Activated T-helper 17 cell treated with anti-CD3 and anti-CD28 coated beads, Interleukin-2, amount 50 U/mL, for 72 hours (primary cell): ENCODE measurements around the gene SLC35A3. TPM values are rescaled to one million over a fixed set of nuclear protein-coding genes. Genes with fewer than 3 reads are reported as not detected.

ENCODE experiments used
- ATAC-seq: fragments of 150-1000 bp; cut with Tn5 transposase; replicated peaks from 2 replicates; pipeline ENCODE4 v1.10.0; 2021; ENCODE audit warnings: mild to moderate bottlenecking, moderate library complexity
- H3K27ac Mint-ChIP-seq: one replicate; pipeline ENCODE4 v1.8.0; 2022; ENCODE audit warnings: mixed read lengths
- H3K27me3 Mint-ChIP-seq: one replicate; pipeline ENCODE4 v1.8.0; 2022; ENCODE audit warnings: mixed read lengths
- H3K36me3 Mint-ChIP-seq: one replicate; pipeline ENCODE4 v1.8.0; 2022; ENCODE audit warnings: low read depth, mild to moderate bottlenecking, mixed read lengths
- H3K4me1 Mint-ChIP-seq: one replicate; pipeline ENCODE4 v1.8.0; 2022; ENCODE audit warnings: mixed read lengths
- H3K4me3 Mint-ChIP-seq: one replicate; pipeline ENCODE4 v1.8.0; 2022; ENCODE audit warnings: mild to moderate bottlenecking, mixed read lengths
- H3K9me3 Mint-ChIP-seq: one replicate; pipeline ENCODE4 v1.8.0; 2022; ENCODE audit warnings: mixed read lengths
- total RNA-seq, 2 donors: library from RNA; stranded (reverse); gene quantifications; one replicate each; pipeline ENCODE4 v1.2.3, GENCODE V29; 2022

SLC35A3 gene
- total RNA-seq, 2 donors from 2014 or later, result 10.1 to 16.5 TPM

GRCh38 chr1:99992044-99992722, 22.4 kb downstream of the SLC35A3 start:
- peaks cover 66% of the 10 kb centered on the region for H3K36me3 Mint-ChIP-seq
- H3K4me3 Mint-ChIP-seq, result no peak overlapping the region
- no peaks in the 10 kb centered on the region for H3K4me1 Mint-ChIP-seq
- H3K9me3 Mint-ChIP-seq, result no peaks in the 10 kb centered on the region
- no peaks in the 10 kb centered on the region for H3K27me3 Mint-ChIP-seq
- ATAC-seq, result no peak
- no peak overlapping the region for H3K27ac Mint-ChIP-seq

DNA sequence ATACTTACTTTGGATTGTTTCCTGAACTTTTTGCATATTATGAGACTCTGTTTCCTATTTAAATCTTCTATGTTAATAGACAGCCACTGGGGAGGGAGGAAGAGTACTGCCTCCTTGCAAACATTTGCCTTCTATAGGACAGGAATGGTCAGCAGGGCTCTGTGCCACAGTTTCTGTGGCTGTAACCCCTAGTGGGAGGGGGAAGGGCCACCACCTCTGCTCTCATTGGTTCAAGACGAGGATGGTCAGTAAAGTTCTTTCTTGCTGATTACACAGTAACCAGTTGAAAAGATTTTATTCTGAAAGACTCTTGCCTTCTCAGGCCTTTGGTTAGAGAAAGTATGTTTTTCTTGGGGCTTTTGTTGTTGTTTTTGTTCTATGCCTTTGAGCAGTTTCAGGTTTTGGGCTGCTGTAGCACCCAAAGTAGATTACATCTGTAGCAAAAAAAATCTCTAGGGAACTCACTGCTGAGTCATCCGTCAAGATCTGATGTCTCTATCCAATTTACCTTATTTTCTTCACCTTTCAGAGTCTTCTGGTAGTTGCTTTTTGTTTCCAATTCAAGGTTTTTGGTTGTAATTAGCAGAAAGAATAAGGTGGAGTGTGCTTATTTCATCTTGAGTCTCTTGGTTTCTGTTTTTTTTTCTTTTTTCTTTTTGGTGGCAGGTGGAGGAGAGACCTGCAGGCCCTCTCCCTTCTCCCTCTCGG, 23.1 kb downstream of the SLC35A3 start:
- no peak overlapping the region for H3K4me3 Mint-ChIP-seq
- no peaks in the 10 kb centered on the region for H3K27me3 Mint-ChIP-seq
- H3K9me3 Mint-ChIP-seq, result no peaks in the 10 kb centered on the region
- no peaks in the 10 kb centered on the region for H3K4me1 Mint-ChIP-seq
- H3K36me3 Mint-ChIP-seq, result peaks cover 67% of the 10 kb centered on the region
- no peak overlapping the region for H3K27ac Mint-ChIP-seq
- ATAC-seq, result no peak

- no peaks in the 10 kb centered on the region for H3K9me3 Mint-ChIP-seq
- no peak overlapping the region for H3K27ac Mint-ChIP-seq
- H3K4me1 Mint-ChIP-seq, result no peaks in the 10 kb centered on the region
Measured at GRCh38 chr1:99993468-99993845, 23.7 kb downstream of the SLC35A3 start.

DNA sequence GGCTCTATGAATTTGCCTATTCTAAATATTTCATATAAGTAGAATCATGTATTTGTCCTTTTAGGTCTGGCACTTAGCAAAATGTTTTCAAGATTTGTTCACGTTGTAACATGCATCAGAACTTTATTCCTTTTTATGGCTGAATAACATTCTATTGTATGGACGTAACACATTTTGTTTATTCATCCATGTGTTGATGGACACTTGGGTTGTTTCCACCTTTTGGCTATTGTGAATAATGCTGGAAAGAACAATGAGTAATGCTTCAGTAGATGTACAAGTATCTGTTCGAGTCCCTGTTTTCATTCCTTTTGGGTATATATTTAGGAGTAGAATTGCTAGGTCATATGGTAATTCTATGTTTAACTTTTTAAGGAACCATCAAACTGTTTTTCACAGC, 24.7 kb downstream of the SLC35A3 start:
- Mint-ChIP-seq H3K4me1 (peaks cover under 1% of the 10 kb centered on the region), H3K36me3 (peaks cover 68% of the 10 kb centered on the region), H3K27me3 (no peaks in the 10 kb centered on the region), H3K27ac (no peak overlapping the region), H3K9me3 (no peaks in the 10 kb centered on the region), H3K4me3 (no peak overlapping the region)
- ATAC-seq, result no peak

More at GRCh38 chr1:99993468-99993845, 23.7 kb downstream of the SLC35A3 start:
- no peak overlapping the region for H3K4me3 Mint-ChIP-seq
- ATAC-seq, result no peak
- H3K27me3 Mint-ChIP-seq, result no peaks in the 10 kb centered on the region
- H3K36me3 Mint-ChIP-seq, result peaks cover 67% of the 10 kb centered on the region

DNA sequence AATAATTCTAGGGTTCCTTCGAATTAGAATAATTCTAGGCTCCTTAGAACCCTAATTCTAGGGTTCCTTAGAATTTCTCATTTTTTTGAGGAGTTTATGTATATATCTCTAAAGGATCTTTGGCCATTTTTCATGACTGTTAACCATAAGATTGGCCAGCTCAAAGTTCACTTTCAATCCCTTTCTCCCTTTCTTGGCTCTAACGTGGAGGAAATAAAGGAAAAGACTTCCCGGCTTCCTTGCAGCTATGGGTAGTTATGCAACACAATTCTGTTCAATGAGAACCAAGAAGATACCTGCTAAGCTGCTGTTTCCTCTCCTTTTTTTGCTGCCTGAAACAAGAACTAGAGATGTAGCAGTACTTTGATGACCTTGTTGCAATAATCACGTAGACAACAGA, 27.2 kb downstream of the SLC35A3 start:
- Mint-ChIP-seq H3K4me3 (no peak overlapping the region), H3K27me3 (no peaks in the 10 kb centered on the region), H3K27ac (no peak overlapping the region), H3K9me3 (no peaks in the 10 kb centered on the region), H3K4me1 (peaks cover 7% of the 10 kb centered on the region), H3K36me3 (peaks cover 66% of the 10 kb centered on the region)
- ATAC-seq, result no peak

DNA sequence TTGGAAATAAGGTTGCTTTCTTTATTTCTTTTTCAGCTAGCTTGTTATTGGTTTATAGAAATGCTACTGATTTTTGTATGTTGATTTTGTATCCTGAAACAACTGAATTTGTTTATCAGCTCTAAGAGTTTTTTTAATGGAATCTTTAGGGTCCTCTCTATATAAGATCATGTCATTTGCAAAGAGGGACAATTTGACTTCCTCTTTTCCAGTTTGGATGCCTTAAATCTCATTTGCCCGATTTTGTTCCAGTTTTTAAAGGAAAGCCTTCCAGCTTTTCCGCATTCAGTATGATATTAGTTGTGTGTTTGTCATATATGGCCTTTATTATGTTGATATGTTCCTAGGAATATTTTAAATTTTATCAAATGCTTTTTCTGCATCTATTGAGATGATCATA, 31.7 kb downstream of the SLC35A3 start:
- peaks cover 64% of the 10 kb centered on the region for H3K36me3 Mint-ChIP-seq
- H3K9me3 Mint-ChIP-seq, result no peaks in the 10 kb centered on the region
- H3K27me3 Mint-ChIP-seq, result no peaks in the 10 kb centered on the region
- H3K4me3 Mint-ChIP-seq, result no peak overlapping the region
- no peak overlapping the region for H3K27ac Mint-ChIP-seq
- ATAC-seq, result no peak
- peaks cover 16% of the 10 kb centered on the region for H3K4me1 Mint-ChIP-seq

DNA sequence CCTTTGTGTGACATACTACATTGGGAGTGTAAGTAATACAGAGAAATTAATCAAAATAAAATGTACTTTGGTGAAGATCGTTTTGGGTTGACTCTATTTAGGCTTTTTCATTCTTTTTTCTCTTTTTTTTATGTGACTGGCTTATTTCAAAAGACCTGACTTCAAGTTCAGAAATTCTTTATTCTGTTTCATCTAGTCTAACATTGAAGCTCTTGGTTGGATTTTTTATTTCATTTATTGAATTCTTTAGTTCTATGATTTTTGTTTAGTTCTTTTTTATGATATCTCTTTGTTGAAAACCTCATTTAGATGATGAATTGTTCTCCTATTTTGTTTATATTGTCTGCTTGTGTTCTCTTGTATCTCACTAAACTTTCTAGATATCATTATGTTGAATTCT, 35.6 kb downstream of the SLC35A3 start:
- no peaks in the 10 kb centered on the region for H3K9me3 Mint-ChIP-seq
- ATAC-seq, result no peak
- H3K4me1 Mint-ChIP-seq, result peaks cover 11% of the 10 kb centered on the region
- H3K27ac Mint-ChIP-seq, result no peak overlapping the region
- H3K27me3 Mint-ChIP-seq, result no peaks in the 10 kb centered on the region
- H3K4me3 Mint-ChIP-seq, result no peak overlapping the region
- peaks cover 69% of the 10 kb centered on the region for H3K36me3 Mint-ChIP-seq

DNA sequence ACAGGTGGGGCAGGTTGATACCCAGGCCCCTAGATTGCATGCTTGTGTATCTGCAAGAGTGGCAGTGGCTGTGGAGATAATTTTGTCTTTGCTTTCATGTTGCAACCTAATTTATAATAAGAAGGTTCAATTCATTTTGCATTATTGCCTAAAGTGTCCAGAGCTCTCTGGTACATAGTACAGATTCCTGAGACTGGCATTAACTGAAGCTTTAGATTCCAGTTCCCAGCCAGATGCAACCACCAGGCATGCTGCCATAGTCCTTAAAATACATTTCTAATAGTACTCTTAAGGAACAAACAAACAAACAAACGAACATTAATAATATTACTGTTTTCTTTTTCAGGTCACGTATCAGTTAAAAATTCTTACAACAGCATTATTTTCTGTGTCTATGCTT, 36.9 kb downstream of the SLC35A3 start:
- Mint-ChIP-seq H3K9me3 (no peaks in the 10 kb centered on the region), H3K27me3 (no peaks in the 10 kb centered on the region), H3K27ac (no peak overlapping the region), H3K4me1 (peaks cover 11% of the 10 kb centered on the region), H3K36me3 (peaks cover 58% of the 10 kb centered on the region), H3K4me3 (no peak overlapping the region)
- ATAC-seq, result no peak

DNA sequence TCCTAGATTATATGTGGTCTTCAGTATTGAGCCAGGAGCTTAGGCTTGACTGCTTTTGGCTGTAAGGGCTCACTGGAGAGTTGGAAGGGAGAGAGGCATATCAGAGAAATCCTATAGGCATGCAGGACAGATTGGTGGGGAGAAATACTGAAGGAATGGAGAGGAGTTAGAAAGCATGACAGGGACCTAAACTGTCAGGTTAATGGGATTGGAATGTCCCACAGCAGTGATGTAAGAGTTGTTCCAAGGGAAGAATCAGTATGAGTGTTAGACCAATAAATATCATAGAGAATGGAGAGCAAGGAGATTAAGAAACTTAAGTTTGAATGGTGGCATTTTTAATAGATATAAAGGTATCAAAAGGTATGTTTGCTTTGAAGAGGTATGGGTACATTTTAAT, 39.7 kb downstream of the SLC35A3 start:
- no peak overlapping the region for H3K4me3 Mint-ChIP-seq
- no peak for ATAC-seq
- H3K36me3 Mint-ChIP-seq, result peaks cover 41% of the 10 kb centered on the region
- no peaks in the 10 kb centered on the region for H3K9me3 Mint-ChIP-seq
- H3K27me3 Mint-ChIP-seq, result no peaks in the 10 kb centered on the region
- no peaks in the 10 kb centered on the region for H3K4me1 Mint-ChIP-seq
- no peak overlapping the region for H3K27ac Mint-ChIP-seq

- H3K27me3 Mint-ChIP-seq, result no peaks in the 10 kb centered on the region
- H3K4me1 Mint-ChIP-seq, result no peaks in the 10 kb centered on the region
- no peaks in the 10 kb centered on the region for H3K9me3 Mint-ChIP-seq
Measured at GRCh38 chr1:100010804-100011203, 41.0 kb downstream of the SLC35A3 start.

GRCh38 chr1:100019220-100019619, 49.4 kb downstream of the SLC35A3 start:
- H3K4me1 Mint-ChIP-seq, result no peaks in the 10 kb centered on the region
- H3K36me3 Mint-ChIP-seq, result peaks cover 45% of the 10 kb centered on the region
- no peaks in the 10 kb centered on the region for H3K9me3 Mint-ChIP-seq
- H3K27ac Mint-ChIP-seq, result no peak overlapping the region
- no peak for ATAC-seq
- H3K4me3 Mint-ChIP-seq, result no peak overlapping the region
- H3K27me3 Mint-ChIP-seq, result no peaks in the 10 kb centered on the region

More at GRCh38 chr1:100010804-100011203, 41.0 kb downstream of the SLC35A3 start:
- no peak for ATAC-seq
- no peak overlapping the region for H3K4me3 Mint-ChIP-seq
- no peak overlapping the region for H3K27ac Mint-ChIP-seq
- peaks cover 37% of the 10 kb centered on the region for H3K36me3 Mint-ChIP-seq

DNA sequence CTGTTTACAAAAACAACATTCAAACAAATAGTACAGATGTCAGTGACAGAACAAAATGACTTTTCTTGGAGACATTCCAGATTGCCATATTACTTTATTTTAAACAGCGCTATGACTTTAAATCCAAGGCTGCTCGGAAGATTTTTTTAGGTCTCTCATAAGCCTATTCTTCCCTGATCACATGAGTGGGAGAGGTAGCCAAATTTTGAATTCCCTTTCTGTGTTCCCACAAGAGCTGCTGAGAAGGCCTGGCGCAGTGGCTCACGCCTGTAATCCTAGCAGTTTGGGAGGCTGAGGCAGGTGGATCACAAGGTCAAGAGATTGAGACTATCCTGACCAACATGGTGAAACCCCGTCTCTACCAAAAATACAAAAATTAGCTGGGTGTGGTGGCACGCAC, 53.7 kb downstream of the SLC35A3 start:
- Mint-ChIP-seq H3K36me3 (peaks cover 20% of the 10 kb centered on the region), H3K27me3 (no peaks in the 10 kb centered on the region), H3K27ac (no peak overlapping the region), H3K9me3 (no peaks in the 10 kb centered on the region), H3K4me1 (peaks cover 3% of the 10 kb centered on the region), H3K4me3 (no peak overlapping the region)
- no peak for ATAC-seq

DNA sequence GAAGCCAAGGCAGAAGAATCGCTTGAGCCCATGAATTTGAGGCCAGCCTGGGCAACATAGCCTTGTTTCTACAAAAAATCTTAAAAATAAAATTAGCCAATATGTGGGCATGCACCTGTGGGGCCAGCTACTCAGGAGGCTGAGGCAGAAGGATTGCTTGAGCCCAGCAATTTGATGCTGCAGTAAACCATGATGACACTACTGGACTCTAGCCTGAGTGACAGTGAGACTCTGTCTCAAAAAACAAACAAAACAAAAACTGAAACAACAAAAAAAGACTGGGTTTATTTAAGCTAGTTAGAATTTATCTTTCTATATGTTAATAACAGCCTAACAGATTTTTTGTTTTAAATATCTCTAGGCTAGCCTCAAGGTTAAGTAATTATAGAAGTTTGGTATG, 57.4 kb downstream of the SLC35A3 start:
- Mint-ChIP-seq H3K4me3 (no peak overlapping the region), H3K4me1 (peaks cover 6% of the 10 kb centered on the region), H3K27me3 (no peaks in the 10 kb centered on the region), H3K9me3 (no peaks in the 10 kb centered on the region), H3K36me3 (peaks cover 10% of the 10 kb centered on the region), H3K27ac (no peak overlapping the region)
- no peak for ATAC-seq

DNA sequence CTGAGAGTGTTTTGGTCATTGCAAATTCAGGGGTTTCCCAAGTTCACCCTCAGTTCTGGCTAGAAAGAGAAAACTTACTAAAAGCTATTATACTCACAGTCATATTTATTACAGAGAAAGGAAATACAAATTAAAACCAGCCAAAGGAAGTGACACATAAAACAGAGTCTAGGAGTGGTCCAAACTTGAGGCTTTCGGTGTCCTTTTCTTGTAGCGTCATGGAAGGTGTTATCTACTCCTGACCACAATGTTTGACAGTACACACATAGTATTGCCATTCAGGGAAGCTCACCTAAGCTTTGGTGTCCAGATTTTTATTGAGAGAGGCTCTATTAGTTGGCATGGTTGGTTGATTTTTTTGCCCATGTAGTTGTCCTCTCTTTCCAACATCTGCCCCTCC, 59.0 kb downstream of the SLC35A3 start:
- peak overlapping the region; percentile 84 for H3K27ac Mint-ChIP-seq
- peaks cover 6% of the 10 kb centered on the region for H3K4me1 Mint-ChIP-seq
- peak overlapping the region; percentile 45 for H3K4me3 Mint-ChIP-seq
- peaks cover 7% of the 10 kb centered on the region for H3K36me3 Mint-ChIP-seq
- no peaks in the 10 kb centered on the region for H3K27me3 Mint-ChIP-seq
- peak; percentile 97 for ATAC-seq
- H3K9me3 Mint-ChIP-seq, result no peaks in the 10 kb centered on the region

GRCh38 chr1:100034470-100034869, 64.7 kb downstream of the SLC35A3 start:
- no peaks in the 10 kb centered on the region for H3K9me3 Mint-ChIP-seq
- peaks cover 14% of the 10 kb centered on the region for H3K4me1 Mint-ChIP-seq
- no peaks in the 10 kb centered on the region for H3K27me3 Mint-ChIP-seq
- no peak overlapping the region for H3K4me3 Mint-ChIP-seq
- peak overlapping the region; percentile 26 for H3K27ac Mint-ChIP-seq
- H3K36me3 Mint-ChIP-seq, result peaks cover 54% of the 10 kb centered on the region
- no peak for ATAC-seq
